Astrocyte of the cerebellum (primary cell): ENCODE measurements around the gene INVS.
A peak's percentile ranks its signal among the peaks of the same experiment; 100 is the strongest.

Source experiments
- DNase-seq: peaks from one replicate; pipeline ENCODE4 v3.0.0-alpha.2; 2011; ENCODE audit warnings: low read depth
- H3K4me3 ChIP-seq: 2 replicates; pipeline ENCODE4 v1.5.1; 2011; ENCODE audit warnings: mild to moderate bottlenecking, low read depth, low read length, moderate library complexity
- CTCF ChIP-seq: IDR thresholded peaks from 2 replicates; pipeline ENCODE4 v1.5.1; 2012; ENCODE audit warnings: low read length, low read depth, moderate library complexity, mild to moderate bottlenecking; ENCODE audit errors: missing control alignments
- in situ Hi-C: cut with HindIII; loops from 2 replicates; pipeline ENCODE4 v1.10.0; 2017; ENCODE audit warnings: low sequenced_read_pairs

INVS gene

GRCh38 chr9:100217536-100217935 lies 118.5 kb downstream of the INVS start:
- no peak for TF ChIP-seq CTCF
- H3K4me3 ChIP-seq, result no peak overlapping the region
- DNase-seq, result no peak
- in situ Hi-C loops, result no loop called here

GRCh38 chr9:100219347-100219746 lies 120.3 kb downstream of the INVS start:
- no peak overlapping the region for H3K4me3 ChIP-seq
- TF ChIP-seq CTCF, result no peak
- no peak for DNase-seq
- in situ Hi-C loops, result no loop called here

- no peak overlapping the region for H3K4me3 ChIP-seq
- no peak for DNase-seq
- in situ Hi-C loops, result no loop called here
- TF ChIP-seq CTCF, result no peak
Measured at GRCh38 chr9:100220936-100221335, 121.9 kb downstream of the INVS start.

GRCh38 chr9:100221538-100221937 lies 122.5 kb downstream of the INVS start:
- TF ChIP-seq CTCF, result no peak

GRCh38 chr9:100222674-100223073 lies 123.6 kb downstream of the INVS start:
- no peak overlapping the region for H3K4me3 ChIP-seq
- DNase-seq, result peak; percentile 29
- in situ Hi-C loops, result no loop called here
- TF ChIP-seq CTCF, result peak; percentile 43

More at GRCh38 chr9:100221538-100221937, 122.5 kb downstream of the INVS start:
- H3K4me3 ChIP-seq, result no peak overlapping the region
- in situ Hi-C loops, result no loop called here
- DNase-seq, result peak; percentile 24

- TF ChIP-seq CTCF, result no peak
- in situ Hi-C loops, result no loop called here
Measured at GRCh38 chr9:100227636-100228035, 128.6 kb downstream of the INVS start.

More at GRCh38 chr9:100227636-100228035, 128.6 kb downstream of the INVS start:
- DNase-seq, result no peak
- no peak overlapping the region for H3K4me3 ChIP-seq
